NCI-H345 (cell line): ENCODE data around the gene LEP.
A peak's percentile ranks its signal among the peaks of the same experiment; 100 is the strongest.

Experiments used
- DNase-seq: peaks from one replicate; lab custom pipeline; 2025; lab: John Stamatoyannopoulos, UW

LEP gene

DNA sequence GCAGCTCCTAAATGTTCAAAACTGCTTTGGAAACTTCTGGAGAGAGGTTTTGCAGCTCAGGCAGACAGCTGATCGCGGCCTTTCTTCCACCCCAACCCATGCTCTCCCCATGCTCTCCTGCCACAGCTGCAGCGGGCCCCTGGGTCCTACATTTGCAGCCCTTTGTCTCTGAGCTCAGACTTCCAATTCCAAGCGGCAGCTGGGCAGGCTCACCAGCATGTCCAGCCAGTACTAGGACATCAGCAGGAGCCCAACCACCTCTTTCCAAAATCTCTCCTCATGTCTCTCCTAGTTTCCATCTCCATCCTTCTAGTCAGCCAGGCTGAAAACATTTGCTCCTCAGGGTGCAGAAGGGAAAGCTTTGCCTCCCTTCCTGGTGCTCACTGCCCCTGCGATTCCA, 6.0 kb downstream of the LEP start:
- no peak for DNase-seq

DNA sequence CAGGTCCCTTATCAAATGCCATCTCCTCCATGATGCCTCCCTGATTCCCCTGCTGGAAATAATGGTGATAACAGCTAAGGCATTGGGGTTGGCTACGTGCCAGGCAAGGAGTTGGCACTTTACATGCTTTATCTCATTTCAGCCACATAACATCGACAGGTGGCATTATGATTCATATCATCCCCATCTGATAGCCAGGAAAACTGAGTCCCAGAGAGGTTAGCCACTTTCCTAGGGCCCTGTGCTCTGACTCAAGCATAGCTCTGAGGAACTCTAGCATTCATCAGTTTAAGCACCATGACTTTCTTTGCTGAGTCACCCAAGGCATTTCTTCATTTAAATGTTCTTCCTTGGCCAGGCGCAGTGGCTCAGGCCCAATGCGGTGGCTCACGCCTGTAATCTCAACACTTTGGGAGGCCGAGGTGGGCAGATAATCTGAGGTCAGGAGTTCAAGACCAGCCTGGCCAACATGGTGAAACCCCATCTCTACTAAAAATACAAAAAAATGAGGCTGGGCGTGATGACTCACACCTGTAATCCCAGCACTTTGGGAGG, 6.6 kb downstream of the LEP start:
- no peak for DNase-seq

DNA sequence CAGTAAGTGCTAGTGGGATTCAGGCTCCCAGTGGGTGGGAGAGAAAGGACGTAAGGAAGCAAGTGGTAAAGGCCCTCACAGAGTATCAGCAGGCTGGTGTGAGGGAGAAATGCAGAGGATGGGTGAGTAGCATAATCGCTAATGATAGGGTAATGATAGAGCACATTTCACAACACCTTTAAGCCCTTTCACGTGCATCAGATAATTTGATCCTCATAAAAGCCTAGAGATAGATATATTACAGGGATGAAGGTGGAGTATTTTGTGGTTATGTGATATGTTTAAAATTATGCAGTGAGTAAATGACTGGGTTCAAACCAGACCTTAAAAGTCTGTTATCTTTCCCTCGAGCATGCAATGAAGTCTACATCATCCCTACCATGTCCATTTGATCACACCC, 10.3 kb downstream of the LEP start:
- no peak for DNase-seq

DNA sequence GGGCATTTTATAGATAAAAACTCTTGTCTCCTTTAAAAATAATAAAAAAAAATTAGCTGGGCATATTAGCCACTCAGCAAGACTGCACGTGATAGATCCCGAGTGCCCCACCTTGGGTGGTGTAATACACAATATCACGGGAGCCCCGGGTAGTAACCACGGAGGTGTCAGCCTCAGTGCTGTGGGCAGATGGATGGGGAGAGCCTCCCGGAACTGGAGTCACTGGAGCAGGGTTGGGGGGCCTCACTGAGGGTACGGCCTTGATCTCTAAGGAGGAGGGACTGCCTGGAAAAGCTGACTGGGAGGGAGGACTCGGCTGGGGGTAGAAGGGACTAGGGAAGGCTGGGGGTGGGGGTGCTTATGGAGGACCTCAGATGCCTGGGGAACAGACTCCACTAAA, 12.6 kb downstream of the LEP start:
- no peak for DNase-seq

DNA sequence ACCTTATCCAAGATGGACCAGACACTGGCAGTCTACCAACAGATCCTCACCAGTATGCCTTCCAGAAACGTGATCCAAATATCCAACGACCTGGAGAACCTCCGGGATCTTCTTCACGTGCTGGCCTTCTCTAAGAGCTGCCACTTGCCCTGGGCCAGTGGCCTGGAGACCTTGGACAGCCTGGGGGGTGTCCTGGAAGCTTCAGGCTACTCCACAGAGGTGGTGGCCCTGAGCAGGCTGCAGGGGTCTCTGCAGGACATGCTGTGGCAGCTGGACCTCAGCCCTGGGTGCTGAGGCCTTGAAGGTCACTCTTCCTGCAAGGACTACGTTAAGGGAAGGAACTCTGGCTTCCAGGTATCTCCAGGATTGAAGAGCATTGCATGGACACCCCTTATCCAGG, 13.4 kb downstream of the LEP start:
- DNase-seq = no peak

DNA sequence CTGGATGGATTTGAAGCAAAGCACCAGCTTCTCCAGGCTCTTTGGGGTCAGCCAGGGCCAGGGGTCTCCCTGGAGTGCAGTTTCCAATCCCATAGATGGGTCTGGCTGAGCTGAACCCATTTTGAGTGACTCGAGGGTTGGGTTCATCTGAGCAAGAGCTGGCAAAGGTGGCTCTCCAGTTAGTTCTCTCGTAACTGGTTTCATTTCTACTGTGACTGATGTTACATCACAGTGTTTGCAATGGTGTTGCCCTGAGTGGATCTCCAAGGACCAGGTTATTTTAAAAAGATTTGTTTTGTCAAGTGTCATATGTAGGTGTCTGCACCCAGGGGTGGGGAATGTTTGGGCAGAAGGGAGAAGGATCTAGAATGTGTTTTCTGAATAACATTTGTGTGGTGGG, 14.2 kb downstream of the LEP start:
- no peak for DNase-seq

DNA sequence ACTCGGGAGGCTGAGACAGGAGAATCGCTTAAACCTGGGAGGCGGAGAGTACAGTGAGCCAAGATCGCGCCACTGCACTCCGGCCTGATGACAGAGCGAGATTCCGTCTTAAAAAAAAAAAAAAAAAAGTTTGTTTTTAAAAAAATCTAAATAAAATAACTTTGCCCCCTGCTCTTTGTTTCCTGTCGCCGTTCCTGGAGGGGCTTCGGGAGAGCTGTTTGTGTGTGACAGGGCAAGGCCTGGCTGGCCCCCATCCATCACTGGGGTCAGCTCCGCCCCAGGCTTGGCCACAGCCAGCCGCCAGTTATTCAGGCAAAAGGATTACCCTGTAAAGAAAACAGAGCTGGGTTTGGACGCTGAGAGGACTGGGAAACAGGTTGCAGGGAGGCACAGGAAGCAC, 16.4 kb downstream of the LEP start:
- DNase-seq = no peak

DNA sequence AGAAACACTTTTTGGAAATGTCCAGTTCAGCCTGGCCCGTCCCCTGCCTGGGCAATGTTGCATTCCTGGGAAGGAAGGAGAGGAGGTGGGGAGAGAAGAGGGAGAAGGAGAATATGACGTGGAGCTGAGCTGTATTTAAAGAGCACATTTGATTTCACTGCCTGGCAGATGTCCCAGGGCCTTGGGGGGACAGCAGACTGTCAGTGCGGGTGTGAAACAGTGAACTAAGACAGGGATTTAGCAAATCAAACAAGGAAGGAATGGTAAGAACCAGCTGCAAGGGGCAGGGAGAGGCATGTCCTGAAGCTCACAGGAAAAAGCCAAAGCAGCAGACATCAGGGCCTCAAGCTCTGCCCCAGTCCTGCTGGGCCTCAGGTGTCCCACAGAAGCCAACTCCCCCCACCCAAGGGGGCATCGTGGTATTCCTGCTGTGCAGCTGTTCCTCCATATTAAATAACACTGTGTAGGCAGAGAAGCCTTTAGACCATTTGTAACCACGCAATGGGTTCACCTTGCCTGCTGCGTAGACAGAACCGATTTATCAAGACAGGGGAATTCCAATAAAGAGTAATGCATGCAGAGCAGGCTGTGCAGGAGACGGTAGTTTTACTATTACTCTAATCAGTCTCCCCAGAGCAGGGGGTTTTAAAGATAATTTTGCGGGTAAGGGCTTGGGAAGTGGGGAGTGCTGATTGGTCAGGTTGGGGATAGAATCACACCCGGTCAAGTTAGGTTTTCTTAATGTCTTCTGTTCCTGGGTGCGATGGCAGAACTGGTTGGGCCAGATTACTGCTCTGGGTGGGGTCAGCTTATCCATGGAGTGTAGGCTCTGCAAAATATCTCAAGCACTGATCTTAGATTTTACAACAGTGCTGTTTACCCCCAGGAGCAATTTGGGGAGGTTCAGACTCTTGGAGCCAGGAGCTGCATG, 18.3 kb downstream of the LEP start:
- DNase-seq = no peak

DNA sequence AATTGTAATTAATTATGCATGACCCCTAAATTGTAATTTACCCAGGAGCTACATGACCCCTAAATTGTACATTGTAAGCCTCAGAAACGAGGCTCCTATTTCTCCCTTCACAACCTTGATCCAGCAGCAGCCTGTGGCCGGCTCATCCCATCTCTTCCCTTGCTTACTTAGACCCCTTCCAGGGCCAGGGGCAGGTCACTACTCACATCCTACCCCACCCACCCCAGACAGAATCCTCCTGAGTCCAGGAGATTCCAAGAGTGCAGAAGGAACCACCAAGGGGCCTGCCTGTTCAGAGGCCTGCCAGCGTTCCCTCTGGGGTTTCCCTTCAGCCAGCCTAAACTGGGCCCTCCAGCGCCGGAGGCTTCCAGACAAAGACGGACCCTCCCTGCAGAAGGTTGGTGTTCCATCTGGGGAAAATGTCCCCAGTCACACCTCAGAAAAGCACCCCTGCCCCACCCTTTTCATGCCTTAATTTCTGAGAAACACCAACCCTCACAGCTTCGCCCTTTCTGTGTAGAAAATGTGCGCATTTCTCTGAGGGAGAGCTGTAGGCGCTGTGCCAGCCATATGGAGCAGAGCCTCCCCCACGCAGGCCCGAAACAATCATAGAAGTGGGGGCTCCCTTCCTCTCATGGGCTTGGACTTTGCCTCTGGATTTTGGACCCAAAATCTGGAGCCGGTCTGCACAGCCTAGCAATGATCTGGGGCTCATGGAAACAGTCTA, 19.2 kb downstream of the LEP start:
- DNase-seq = no peak

DNA sequence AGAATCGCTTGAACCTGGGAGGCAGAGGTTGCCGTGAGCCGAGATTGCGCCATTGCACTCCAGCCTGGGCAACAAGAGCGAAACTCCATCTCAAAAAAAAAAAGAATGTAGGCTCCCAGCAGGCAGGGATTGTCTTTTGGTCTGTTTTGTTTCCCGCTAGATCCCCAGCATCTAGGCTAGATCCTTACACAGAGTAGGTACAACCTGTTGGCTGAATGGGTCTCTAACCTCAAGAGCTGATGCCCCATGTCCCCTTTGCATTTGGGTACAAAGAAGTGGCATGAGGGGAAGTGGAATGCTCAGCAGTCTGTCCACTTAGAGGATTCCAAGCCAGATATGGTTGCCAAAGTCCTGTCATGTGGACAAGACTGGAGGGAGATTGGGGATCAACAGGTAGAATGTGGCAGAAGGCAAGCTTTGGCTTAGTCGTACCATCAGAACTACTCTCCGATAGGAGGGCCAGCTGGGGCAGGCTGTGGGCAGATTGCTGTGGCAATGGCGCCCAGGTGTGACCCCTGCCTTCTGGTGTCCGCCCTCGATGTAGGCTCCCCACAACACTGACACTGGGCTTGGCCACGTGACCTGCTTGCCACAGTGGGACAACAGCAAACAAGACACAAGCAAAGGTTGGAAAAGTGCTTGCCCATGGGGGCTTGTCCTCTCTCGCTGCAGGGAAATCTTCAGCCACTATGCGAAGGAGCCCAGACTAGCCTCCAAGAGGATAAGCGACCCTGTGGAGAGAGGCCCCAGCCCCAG, 21.4 kb downstream of the LEP start:
- no peak for DNase-seq

DNA sequence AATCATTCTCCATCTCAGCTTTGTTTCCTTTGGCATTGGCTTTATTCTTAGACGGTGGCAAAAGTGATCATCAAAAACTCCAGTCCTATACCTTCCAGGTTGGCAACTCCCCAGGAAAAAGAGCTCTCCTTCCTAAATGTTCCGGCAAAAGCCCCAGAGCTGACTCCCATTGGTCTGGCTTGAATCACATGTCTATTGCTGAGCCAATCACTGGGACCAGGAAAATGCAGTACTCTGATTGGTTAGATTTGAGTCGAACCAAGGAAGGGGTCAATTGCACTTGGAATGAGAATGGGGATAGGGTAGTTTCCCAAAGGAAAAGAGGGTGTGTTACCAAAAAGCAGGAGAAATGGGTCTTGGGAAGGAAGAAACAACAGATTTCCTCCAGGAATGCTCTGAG, 22.3 kb downstream of the LEP start:
- no peak for DNase-seq

DNA sequence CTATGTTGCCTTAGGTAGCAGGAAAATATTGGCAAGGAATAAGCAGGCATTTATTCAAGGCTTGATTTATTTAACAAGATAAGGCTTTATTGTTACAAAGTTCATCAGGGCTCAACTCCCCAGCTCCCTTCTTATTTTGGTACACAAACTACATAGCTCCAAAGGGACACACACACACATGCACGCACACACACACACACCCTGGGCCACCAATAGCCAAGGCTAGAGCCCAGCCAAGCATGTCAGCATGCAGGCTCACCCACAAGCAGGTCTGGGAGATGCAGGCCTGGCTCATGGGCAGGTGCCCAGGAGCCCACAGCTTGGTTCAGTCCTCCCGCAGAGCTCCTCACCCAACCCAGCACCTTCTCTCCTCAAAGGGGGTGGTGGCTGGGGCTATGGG, 23.4 kb downstream of the LEP start:
- no peak for DNase-seq

DNA sequence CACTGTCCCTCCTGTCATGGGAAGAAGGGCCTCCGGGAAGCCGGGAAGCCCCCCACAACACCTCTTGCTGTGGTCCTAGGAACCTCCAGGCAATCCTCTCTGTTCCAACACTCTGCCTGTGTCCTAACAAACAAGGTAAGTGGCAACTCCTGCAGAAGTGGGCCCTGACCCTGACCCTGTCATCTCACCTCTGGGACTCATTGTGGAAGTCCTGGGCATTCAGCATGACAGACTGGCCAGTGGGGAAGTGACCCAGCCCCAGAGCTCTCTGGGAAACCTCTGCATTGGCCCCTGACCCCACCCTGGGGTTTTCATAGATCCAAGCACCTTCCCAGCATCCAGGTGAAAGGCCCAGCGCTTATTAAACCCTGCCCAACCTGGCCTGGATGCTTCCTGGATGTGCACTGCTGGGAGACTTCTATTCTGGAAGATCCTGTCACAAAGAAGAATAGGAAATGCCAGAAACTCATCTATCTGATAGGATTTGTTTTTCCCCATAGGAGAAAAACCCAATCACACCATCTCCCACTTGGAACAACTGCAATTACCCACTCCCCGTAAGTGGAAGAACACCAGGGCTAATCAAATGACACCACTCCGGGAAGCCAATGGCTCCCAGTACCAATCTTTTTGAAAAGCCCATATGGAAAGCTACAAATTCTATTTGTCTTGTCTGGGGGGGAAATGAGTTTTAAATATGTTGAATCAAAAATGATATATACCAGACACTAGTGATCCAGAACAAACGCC, 24.3 kb downstream of the LEP start:
- no peak for DNase-seq

DNA sequence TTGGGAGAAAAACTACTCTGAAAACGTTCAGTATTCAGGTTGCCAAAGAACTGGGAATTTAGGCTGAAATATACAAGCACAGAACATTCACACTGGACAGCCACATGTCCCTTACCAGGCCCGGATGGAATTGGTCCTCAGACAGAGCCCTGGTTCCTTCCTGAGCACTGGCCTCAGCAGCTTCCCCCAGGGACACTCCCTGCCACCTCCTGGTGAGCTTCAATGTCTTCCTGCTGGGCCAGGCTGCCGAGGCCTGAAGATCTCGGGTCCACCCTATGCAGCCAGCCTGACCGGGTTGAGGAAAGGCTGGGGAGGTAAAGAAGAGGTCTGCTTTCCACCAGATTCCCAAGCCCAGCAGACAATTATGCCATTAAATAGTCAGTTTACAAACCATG, 24.8 kb downstream of the LEP start:
- no peak for DNase-seq

DNA sequence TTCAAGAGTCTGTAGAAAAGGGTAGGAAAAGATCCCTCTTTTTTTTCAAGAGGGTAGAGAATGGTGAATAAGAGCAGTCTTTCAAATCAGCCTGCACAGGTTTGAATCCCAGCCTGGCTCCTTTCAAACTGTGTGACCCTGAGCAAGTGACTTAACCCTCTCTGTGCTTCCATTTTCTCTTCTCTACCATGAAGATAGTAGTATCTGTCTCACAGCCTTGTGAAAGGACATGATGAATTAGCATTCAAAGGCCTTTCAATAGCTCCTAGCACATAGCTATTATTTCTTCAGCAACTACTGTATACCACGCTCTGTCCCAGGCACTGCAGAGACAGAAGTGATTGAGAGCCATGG, 25.4 kb downstream of the LEP start:
- DNase-seq = no peak

DNA sequence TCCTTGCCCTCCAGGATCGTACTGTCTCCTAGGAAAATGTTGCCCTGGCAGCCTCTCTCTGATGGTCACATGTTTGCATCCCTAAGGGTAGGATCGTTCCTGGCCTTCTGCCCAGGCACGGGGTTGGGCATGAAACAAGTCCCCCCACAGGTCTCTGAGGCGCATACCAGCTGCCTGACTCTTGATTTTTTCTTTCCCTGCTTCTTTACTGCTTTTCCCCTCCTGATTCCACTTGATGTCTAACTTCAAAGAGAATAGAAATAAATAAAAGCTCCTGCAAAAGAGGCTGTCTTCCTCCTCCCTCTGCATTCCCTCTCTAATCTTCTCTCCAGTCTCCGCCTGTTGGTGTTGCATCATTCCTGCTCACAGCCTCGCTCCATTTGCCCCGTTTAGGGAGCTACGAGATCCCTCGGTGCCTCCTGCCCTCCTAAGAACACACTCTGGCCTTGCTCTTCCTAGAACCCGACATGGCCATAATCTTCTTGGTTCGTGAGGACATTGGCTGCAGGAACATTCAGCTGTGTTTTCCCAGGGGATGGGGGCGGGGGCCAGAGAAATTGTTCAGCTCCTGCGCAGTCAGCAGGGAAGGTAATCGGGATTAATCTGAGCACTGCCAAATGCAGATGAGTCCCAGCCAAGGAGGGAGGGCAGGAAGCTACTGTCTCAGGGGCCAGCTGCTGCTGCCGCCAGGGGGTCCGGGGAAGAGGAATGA, 26.0 kb downstream of the LEP start:
- peak; percentile 84 for DNase-seq

DNA sequence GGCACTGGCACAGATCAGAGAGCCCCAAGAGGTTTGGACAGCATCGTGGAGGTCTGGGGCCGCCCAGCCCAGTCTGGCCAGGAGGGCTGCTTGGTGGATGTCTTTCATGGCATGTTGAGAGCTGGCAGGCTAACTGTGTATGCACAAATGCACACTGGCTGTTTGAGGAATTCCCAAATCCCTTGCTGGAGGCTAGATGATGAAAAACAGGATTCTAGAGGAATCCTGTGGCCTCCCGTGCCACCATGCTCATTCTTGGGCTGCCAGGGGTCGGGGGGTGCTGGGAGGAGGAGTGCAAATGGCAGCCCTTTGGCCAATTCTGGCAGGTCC, 26.5 kb downstream of the LEP start:
- DNase-seq = no peak

DNA sequence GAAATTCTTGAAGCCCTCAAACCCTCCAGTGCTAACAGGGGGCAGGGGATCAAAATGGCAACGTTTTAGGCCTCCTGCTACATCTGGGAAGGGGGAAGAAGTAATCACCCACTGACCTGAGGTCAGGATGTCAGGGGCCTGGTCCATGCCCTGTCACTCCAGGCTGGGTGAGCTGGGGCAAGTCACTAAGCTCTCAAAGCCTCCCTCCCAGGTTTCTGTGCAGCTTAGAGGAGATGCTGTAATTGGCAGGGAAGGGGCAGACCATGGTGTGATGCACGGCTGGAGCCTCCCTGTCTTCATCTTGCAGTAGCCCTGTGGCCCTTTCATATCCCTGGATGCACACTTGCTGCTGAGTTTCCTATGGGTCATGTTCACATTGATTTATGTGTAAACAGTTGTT, 27.2 kb downstream of the LEP start:
- no peak for DNase-seq

DNA sequence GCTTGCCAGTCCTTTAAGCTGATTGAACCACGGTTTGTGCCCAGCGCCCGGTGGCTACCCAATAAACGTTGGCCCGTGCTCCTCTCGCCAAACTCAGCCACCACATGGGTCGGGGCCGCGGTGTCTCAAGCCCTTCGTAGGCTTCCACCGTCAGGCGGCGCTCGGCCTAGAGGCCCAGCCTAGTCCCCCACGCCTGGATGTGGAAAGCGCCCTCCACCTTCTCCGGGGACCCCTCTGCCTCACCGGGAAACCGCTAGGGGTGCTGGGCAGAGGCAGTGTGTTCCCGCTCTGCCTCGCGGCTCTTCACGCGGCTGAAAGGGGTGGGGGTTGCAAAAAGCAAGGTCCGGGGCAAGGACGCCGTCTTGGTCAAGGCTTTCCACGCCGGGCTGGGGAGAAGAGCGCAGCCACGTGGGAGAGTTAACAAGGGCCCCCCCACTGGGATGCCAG, 29.8 kb downstream of the LEP start:
- no peak for DNase-seq

DNA sequence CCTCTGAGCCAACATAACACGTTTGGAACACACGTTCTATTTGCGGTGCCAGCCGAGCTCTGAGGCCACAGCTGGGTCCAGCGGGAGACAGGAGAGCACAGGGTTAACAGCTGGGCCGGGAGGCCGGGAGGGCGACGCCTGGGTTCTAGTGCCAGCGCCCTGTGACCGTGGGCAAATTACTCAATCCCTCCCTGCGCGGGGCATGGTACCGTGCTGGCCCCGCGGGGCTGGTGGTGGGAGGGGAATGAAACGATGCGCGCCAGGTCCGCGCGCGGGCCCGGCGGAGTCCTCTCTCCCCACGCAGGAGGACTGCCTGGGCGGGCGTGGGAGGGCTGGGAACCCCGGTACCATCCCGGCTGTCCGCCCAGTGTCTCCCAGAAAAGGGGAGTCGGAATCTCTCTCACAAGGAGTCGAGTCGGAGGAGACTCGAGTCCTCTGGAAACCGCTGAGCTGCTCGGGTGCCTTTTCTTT, 30.4 kb downstream of the LEP start:
- DNase-seq = no peak

DNA sequence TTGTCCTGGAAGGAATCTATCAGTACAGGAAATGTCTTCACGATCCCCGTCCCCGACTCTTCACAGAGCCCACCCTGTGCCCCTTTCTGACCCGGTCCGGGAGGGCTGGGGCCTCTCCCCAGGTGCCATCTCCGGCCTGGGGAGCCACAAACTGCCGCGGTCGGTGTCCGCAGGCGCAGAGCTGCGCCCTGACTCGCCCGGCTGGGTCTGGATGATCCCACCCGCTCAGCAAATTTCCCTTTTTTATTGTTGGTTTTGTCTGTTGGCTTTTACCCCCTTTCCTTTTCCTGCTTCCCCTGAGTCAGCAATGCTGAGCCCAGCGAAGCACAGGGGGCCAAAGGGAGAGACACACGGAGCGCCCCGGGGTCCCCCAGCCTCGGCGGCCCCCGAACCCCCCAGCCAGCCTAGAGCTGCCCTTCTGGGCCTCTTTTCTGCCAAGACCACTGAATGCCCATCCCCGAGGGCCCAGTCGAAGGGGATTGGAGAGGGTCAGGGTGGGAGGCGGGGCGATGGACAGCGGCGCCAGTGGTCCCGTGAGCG, 30.9 kb downstream of the LEP start:
- DNase-seq = no peak
